Stimulated activated naive CD4-positive, alpha-beta T cell (primary cell): ENCODE results near the gene ZNF302.

Experiments used
- DNase-seq, 6 experiments: peaks; one replicate each; lab custom pipeline; 2025; lab: John Stamatoyannopoulos, UW

Gene ZNF302

GRCh38 chr19:34732612-34733211 lies 55.2 kb downstream of the ZNF302 start:
- peak in 1 of 6 experiments; percentile 1 for DNase-seq

- peak in 2 of 6 experiments; percentile 22 to 54 for DNase-seq
These were observed 55.8 kb downstream of the ZNF302 start for GRCh38 chr19:34733266-34733745.

GRCh38 chr19:34733746-34734536 lies 56.5 kb downstream of the ZNF302 start, which contains the start of gene ZNF181:
TSS of gene ZNF181 (plus strand) at chr19:34734243. CDS start at chr19:34735038, 795 bp downstream.
- peak; percentile 69 to 86 (median 74) for DNase-seq

GRCh38 chr19:34734537-34735103 lies 57.1 kb downstream of the ZNF302 start:
- no peak for DNase-seq
